Osteoblast (primary cell): ENCODE measurements around the gene MTRR. TPM values are rescaled to one million over a fixed set of nuclear protein-coding genes. Genes with fewer than 3 reads are reported as not detected.

ENCODE experiments used
- DNase-seq: peaks from one replicate; pipeline ENCODE4 v3.0.0; 2011; ENCODE audit warnings: low spot score, mixed read lengths; ENCODE audit not compliant: insufficient read length; ENCODE audit errors: missing footprints
- H2AFZ ChIP-seq: 2 replicates; pipeline ENCODE4 v1.6.0; 2011; ENCODE audit warnings: mild to moderate bottlenecking, low read length
- H3K27ac ChIP-seq: 2 replicates; pipeline ENCODE4 v1.5.1; 2011; ENCODE audit warnings: mild to moderate bottlenecking, low read depth, low read length, moderate library complexity
- H3K27me3 ChIP-seq: 2 replicates; pipeline ENCODE4 v1.6.0; 2012; ENCODE audit warnings: mild to moderate bottlenecking, control low read depth, inconsistent platforms, low read length, moderate library complexity; ENCODE audit not compliant: insufficient read depth
- H3K36me3 ChIP-seq: 2 replicates; pipeline ENCODE4 v1.5.1; 2011; ENCODE audit warnings: mild to moderate bottlenecking, low read length, control low read depth, moderate library complexity; ENCODE audit not compliant: insufficient read depth
- H3K4me1 ChIP-seq: 2 replicates; pipeline ENCODE4 v1.5.1; 2011; ENCODE audit warnings: mild to moderate bottlenecking, low read length, control low read depth, moderate library complexity; ENCODE audit not compliant: insufficient read depth
- H3K4me2 ChIP-seq: 2 replicates; pipeline ENCODE4 v1.6.0; 2011; ENCODE audit warnings: mild to moderate bottlenecking, low read length; ENCODE audit not compliant: insufficient read depth
- H3K4me3 ChIP-seq: fragments of 200-600 bp; sonication (generic); 3 replicates; pipeline ENCODE4 v1.5.1; 2012; ENCODE audit warnings: mild to moderate bottlenecking, low read length, inconsistent platforms; ENCODE audit not compliant: insufficient read depth
- H3K79me2 ChIP-seq: 2 replicates; pipeline ENCODE4 v1.6.0; 2012; ENCODE audit warnings: mild to moderate bottlenecking, low read length, control low read depth, inconsistent platforms; ENCODE audit not compliant: insufficient read depth
- H3K9me3 ChIP-seq: 2 replicates; pipeline ENCODE4 v1.5.1; 2011; ENCODE audit warnings: low read depth, low read length, control low read depth
- H4K20me1 ChIP-seq: 2 replicates; pipeline ENCODE4 v1.6.0; 2012; ENCODE audit warnings: mild to moderate bottlenecking, low read length, control low read depth; ENCODE audit not compliant: insufficient read depth
- total RNA-seq: library from RNA; depleted of rRNA; stranded (reverse); fragments of >200 nt; gene quantifications from 2 replicates; pipeline ENCODE4 v1.2.3, GENCODE V29; 2012
- TF ChIP-seq, protein P1 (sequence below): IDR thresholded peaks from 2 replicates; pipeline ENCODE4 v1.5.1; 2011; ENCODE audit warnings: mild to moderate bottlenecking, low read depth, low read length, moderate library complexity; ENCODE audit errors: extremely low read depth

MTRR gene
- total RNA-seq, 1 donor, result 36.6 TPM

DNA sequence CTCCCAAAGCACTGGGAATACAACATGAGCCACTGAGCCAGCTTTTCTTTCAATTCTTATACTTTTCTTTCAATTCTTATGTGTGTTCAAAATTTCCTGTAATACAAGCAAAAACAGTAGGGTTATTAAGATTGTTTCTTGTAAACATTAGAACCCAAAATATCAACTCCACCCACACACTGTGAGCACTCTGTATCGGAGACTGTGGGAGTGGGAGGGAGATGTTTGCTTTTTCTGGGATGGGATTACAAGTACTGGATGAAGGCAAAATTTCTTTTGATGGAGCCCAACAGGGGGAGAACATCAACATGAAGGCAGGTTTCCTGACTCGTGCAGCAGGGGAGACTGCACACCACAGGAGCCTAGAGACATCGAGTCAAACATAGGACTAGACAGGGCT lies 13.3 kb upstream of the MTRR start:
- DNase-seq, result no peak
- H3K4me1 ChIP-seq, result peaks cover 6% of the 10 kb centered on the region
- peaks cover 5% of the 10 kb centered on the region for H3K27me3 ChIP-seq
- H3K4me3 ChIP-seq, result no peak overlapping the region
- TF ChIP-seq, protein P1, sequence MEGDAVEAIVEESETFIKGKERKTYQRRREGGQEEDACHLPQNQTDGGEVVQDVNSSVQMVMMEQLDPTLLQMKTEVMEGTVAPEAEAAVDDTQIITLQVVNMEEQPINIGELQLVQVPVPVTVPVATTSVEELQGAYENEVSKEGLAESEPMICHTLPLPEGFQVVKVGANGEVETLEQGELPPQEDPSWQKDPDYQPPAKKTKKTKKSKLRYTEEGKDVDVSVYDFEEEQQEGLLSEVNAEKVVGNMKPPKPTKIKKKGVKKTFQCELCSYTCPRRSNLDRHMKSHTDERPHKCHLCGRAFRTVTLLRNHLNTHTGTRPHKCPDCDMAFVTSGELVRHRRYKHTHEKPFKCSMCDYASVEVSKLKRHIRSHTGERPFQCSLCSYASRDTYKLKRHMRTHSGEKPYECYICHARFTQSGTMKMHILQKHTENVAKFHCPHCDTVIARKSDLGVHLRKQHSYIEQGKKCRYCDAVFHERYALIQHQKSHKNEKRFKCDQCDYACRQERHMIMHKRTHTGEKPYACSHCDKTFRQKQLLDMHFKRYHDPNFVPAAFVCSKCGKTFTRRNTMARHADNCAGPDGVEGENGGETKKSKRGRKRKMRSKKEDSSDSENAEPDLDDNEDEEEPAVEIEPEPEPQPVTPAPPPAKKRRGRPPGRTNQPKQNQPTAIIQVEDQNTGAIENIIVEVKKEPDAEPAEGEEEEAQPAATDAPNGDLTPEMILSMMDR, result no peak
- H3K27ac ChIP-seq, result no peak overlapping the region
- no peak overlapping the region for H3K4me2 ChIP-seq
- H2AFZ ChIP-seq, result no peak overlapping the region
- no peaks in the 10 kb centered on the region for H4K20me1 ChIP-seq
- H3K36me3 ChIP-seq, result peaks cover 23% of the 10 kb centered on the region
- H3K9me3 ChIP-seq, result no peaks in the 10 kb centered on the region
- H3K79me2 ChIP-seq, result no peaks in the 10 kb centered on the region

GRCh38 chr5:7856855-7857254 lies 12.1 kb upstream of the MTRR start:
- H3K36me3 ChIP-seq, result peaks cover 32% of the 10 kb centered on the region
- H3K27ac ChIP-seq, result no peak overlapping the region
- H3K4me1 ChIP-seq, result peaks cover 6% of the 10 kb centered on the region
- H3K9me3 ChIP-seq, result no peaks in the 10 kb centered on the region
- H3K27me3 ChIP-seq, result no peaks in the 10 kb centered on the region
- H2AFZ ChIP-seq, result no peak overlapping the region
- H4K20me1 ChIP-seq, result no peaks in the 10 kb centered on the region
- TF ChIP-seq, protein P1, result peak; percentile 79
- no peaks in the 10 kb centered on the region for H3K79me2 ChIP-seq
- DNase-seq, result peak; percentile 72
- no peak overlapping the region for H3K4me2 ChIP-seq
- H3K4me3 ChIP-seq, result no peak overlapping the region

DNA sequence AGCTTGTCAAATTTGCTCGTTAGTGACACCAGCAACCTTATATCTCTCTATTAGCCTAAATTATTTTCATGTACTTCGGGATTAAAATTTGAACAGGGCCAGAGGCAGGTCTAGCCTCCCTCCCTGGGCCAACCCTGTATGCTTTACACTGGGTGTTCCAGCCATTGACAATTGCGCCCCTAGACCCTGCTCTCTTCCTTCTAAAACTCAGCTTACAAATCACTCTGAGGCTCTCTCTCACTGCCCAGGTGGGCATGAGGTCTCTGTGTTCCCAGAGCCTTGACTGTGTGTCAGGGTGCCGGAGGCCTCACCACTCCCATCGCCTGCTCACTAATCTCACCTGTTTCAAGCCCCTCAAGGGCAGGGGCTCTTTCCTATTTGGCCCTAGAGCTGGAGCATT lies 11.6 kb upstream of the MTRR start:
- Histone ChIP-seq H3K79me2 (no peaks in the 10 kb centered on the region), H3K27me3 (no peaks in the 10 kb centered on the region), H3K27ac (no peak overlapping the region), H4K20me1 (no peaks in the 10 kb centered on the region), H3K9me3 (no peaks in the 10 kb centered on the region), H3K4me2 (no peak overlapping the region), H3K4me3 (no peak overlapping the region), H3K4me1 (peaks cover 6% of the 10 kb centered on the region), H2AFZ (no peak overlapping the region), H3K36me3 (peaks cover 37% of the 10 kb centered on the region)
- DNase-seq, result no peak
- TF ChIP-seq, protein P1, result no peak

- Histone ChIP-seq H3K27ac (no peak overlapping the region), H4K20me1 (no peaks in the 10 kb centered on the region), H3K4me2 (no peak overlapping the region), H3K9me3 (no peaks in the 10 kb centered on the region), H3K27me3 (no peaks in the 10 kb centered on the region), H3K36me3 (peaks cover 41% of the 10 kb centered on the region), H2AFZ (no peak overlapping the region), H3K4me3 (no peak overlapping the region), H3K4me1 (peaks cover 3% of the 10 kb centered on the region), H3K79me2 (no peaks in the 10 kb centered on the region)
- DNase-seq, result no peak
- TF ChIP-seq, protein P1, result no peak
Observed at GRCh38 chr5:7857926-7858632, 10.9 kb upstream of the MTRR start.
